A673 (cell line): ENCODE measurements around the gene MAP3K3. TPM values are rescaled to one million over a fixed set of nuclear protein-coding genes. Genes with fewer than 3 reads are reported as not detected.

Source experiments
- BruUV-seq: library from RNA; stranded (reverse); fragments of 400-500 nt; replicated peaks from 2 replicates; lab custom pipeline; 2021; lab: Mats Ljungman, UMichigan
- CTCF ChIA-PET: fragments of 300-600 bp; sonication (Branson Sonifier 250); formaldehyde crosslinking; loops from one replicate; lab custom pipeline; 2022; ENCODE audit warnings: antibody characterized with exemption; lab: Charles Lee
- POLR2A ChIA-PET: fragments of 300-600 bp; sonication (Branson Sonifier 250); formaldehyde crosslinking; loops from one replicate; lab custom pipeline; 2022; ENCODE audit warnings: antibody characterized with exemption; ENCODE audit not compliant: low non-redundant PET; lab: Charles Lee
- DNase-seq: peaks from one replicate; pipeline ENCODE4 v3.0.0-alpha.2; 2015; ENCODE audit warnings: low spot score
- H3K27ac ChIP-seq: fragments of 200-600 bp; sonication (generic); 2 replicates; pipeline ENCODE4 v1.5.1; 2016; ENCODE audit warnings: mixed run types, low read depth, mild to moderate bottlenecking, mixed read lengths, antibody characterized with exemption, low read length; ENCODE audit not compliant: poor library complexity, severe bottlenecking
- H3K27me3 ChIP-seq: fragments of 200-600 bp; sonication (generic); replicated peaks from 2 replicates; pipeline ENCODE4 v1.6.1; 2017; ENCODE audit warnings: mixed run types, low read depth, mild to moderate bottlenecking, mixed read lengths, antibody characterized with exemption, low read length; ENCODE audit not compliant: insufficient read depth, poor library complexity
- H3K36me3 ChIP-seq: fragments of 200-600 bp; sonication (generic); 2 replicates; pipeline ENCODE4 v1.6.1; 2016; ENCODE audit warnings: mixed run types, mild to moderate bottlenecking, mixed read lengths, antibody characterized with exemption, low read length; ENCODE audit not compliant: insufficient read depth, poor library complexity, severe bottlenecking
- H3K4me1 ChIP-seq: fragments of 200-600 bp; sonication (generic); 2 replicates; pipeline ENCODE4 v1.6.1; 2017; ENCODE audit warnings: mixed run types, mild to moderate bottlenecking, mixed read lengths, antibody characterized with exemption, low read length; ENCODE audit not compliant: insufficient read depth, poor library complexity, severe bottlenecking
- H3K4me3 ChIP-seq: fragments of 200-600 bp; sonication (generic); 2 replicates; pipeline ENCODE4 v1.5.1; 2016; ENCODE audit warnings: low read depth, mixed run types, mild to moderate bottlenecking, mixed read lengths, low read length; ENCODE audit not compliant: poor library complexity, severe bottlenecking
- H3K9me3 ChIP-seq: fragments of 200-600 bp; sonication (generic); 2 replicates; pipeline ENCODE4 v1.6.1; 2016; ENCODE audit warnings: mixed run types, low read depth, mild to moderate bottlenecking, mixed read lengths, antibody characterized with exemption, low read length; ENCODE audit not compliant: poor library complexity, severe bottlenecking
- CTCF ChIP-seq: fragments of 300-800, 200-600 bp; sonication (generic); conservative IDR thresholded peaks from 2 replicates; pipeline ENCODE4 v1.5.1; 2017; ENCODE audit warnings: low read depth, mild to moderate bottlenecking, antibody characterized with exemption, low read length, moderate library complexity, mixed read lengths
- EZH2 ChIP-seq: fragments of 200-600 bp; sonication (generic); IDR thresholded peaks from 2 replicates; pipeline ENCODE4 v1.6.1; 2017; ENCODE audit warnings: borderline replicate concordance, low read depth, mild to moderate bottlenecking, mixed read lengths, antibody characterized with exemption, low read length; ENCODE audit not compliant: poor library complexity, severe bottlenecking
- intact Hi-C: fragments of 100-400 bp; cut with micrococcal nuclease; formaldehyde crosslinking; loops from one replicate; pipeline ENCODE4 v1.10.0; 2022; ENCODE audit not compliant: unreplicated experiment
- total RNA-seq: library from RNA; stranded (reverse); gene quantifications from 2 replicates; pipeline ENCODE4 v1.2.3, GENCODE V29; 2021

Gene MAP3K3
- total RNA-seq, 1 experiment from 2014 or later: 25.9 TPM

DNA sequence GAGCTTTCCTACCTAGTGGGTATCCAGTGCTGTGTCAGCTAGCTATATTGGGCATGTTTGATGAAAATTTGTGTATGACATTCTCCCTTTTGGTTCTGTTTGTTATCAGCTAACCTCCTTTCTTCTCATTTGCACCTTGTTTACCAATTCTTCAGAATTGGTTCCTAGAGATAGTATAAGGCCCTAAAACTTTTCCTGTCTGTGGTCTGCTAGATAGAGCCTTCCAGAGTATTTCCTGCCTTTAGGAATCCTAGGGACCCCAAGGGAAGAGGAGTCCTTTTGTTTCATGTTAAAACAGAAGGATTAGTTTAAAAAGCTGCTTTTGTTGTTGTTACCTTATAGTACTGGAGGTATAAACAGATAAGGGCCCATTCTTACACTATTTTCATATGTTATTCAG lies 11.5 kb downstream of the MAP3K3 start:
- Histone ChIP-seq H3K27ac (peak overlapping the region; percentile 22), H3K27me3 (no peaks in the 10 kb centered on the region), H3K4me1 (peaks cover 27% of the 10 kb centered on the region), H3K9me3 (no peaks in the 10 kb centered on the region), H3K4me3 (no peak overlapping the region), H3K36me3 (peaks cover 4% of the 10 kb centered on the region)
- no TSS peak for BruUV-seq
- ChIA-PET POLR2A (no interaction called here), CTCF (no interaction called here)
- TF ChIP-seq EZH2 (no peak), CTCF (no peak)
- no peak for DNase-seq
- intact Hi-C loops: no loop called here

DNA sequence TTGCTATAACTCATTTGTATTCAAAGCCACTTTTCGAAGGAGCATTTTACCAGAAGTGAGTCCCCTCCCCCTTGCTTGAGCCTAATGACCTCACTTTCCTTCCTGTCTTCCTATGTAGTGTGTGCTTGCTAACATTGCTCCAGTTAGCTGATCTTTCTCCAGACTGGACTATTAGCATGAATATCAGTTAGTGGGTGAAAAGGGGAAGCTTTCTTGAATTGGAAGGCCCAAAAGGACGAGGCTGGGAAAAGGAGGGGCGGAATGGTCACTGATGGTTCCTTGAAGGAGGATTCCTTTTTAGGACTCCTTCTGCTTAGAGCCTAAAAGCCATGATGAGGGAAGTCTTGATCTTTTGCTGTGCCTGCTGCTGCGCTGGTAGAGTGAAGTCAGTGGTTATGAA lies 11.9 kb downstream of the MAP3K3 start:
- ChIA-PET POLR2A (no interaction called here), CTCF (no interaction called here)
- Histone ChIP-seq H3K4me3 (no peak overlapping the region), H3K27me3 (no peaks in the 10 kb centered on the region), H3K9me3 (no peaks in the 10 kb centered on the region), H3K27ac (peak overlapping the region; percentile 22), H3K36me3 (peaks cover 4% of the 10 kb centered on the region), H3K4me1 (peaks cover 27% of the 10 kb centered on the region)
- intact Hi-C loops: no loop called here
- TF ChIP-seq EZH2: no peak
- no peak for TF ChIP-seq CTCF
- DNase-seq: peak; percentile 40
- BruUV-seq: no TSS peak

DNA sequence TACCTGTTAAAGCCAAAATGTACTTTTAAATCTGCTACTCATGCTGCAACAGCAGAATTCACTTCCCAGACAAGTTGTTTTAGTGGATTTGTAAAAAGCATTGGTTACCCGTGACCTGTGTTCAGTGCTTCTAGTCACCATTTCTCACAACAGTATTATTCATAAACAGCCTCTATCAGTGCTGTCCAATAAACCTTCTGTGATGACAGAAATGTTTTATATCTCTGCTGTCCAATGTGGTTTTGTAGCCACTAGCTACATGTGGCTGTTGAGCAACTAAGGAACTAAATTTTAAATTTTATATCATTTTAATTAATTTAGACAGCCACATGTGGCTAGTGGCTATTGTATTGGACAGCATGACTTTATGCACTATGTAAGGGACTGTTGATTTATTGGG lies 12.6 kb downstream of the MAP3K3 start:
- ChIA-PET CTCF (interaction anchor here (1.2 kb wide), 1 partner anchor 13 kb away, joined by 3 read pairs; the partner anchor contains the start of gene MAP3K3), POLR2A (no interaction called here)
- no peak overlapping the region for H3K4me3 ChIP-seq
- peak overlapping the region; percentile 22 for H3K27ac ChIP-seq
- no peaks in the 10 kb centered on the region for H3K9me3 ChIP-seq
- TF ChIP-seq EZH2 (no peak), CTCF (no peak)
- DNase-seq: no peak
- intact Hi-C loops: no loop called here
- no TSS peak for BruUV-seq
- no peaks in the 10 kb centered on the region for H3K27me3 ChIP-seq
- peaks cover 4% of the 10 kb centered on the region for H3K36me3 ChIP-seq
- H3K4me1 ChIP-seq: peaks cover 27% of the 10 kb centered on the region
